Measurements from ENCODE around the gene GNB4. TPM values are rescaled to one million over a fixed set of nuclear protein-coding genes. Genes with fewer than 3 reads are reported as not detected.

GNB4 gene
- total and polyA plus RNA-seq, 9 of the 15 experiments (the other 6 are each of a cell fraction or from before 2014, with no cell fraction given): 6.8 to 36.7 (median 21.4) TPM

- Histone ChIP-seq H3K27me3 (ENCODE audit: control insufficient read depth in 2 of 2, insufficient read depth in 2 of 2, low read length in 2 of 2) (no peaks in the 10 kb centered on the region), H3K4me3 (no peak overlapping the region), H4K20me1 (replicated peaks; ENCODE audit: control insufficient read depth, insufficient read depth, low read length) (no peaks in the 10 kb centered on the region), H3K9ac (ENCODE audit: insufficient read depth in 1 of 2, low read depth in 2 of 2, low read length in 2 of 2) (no peak overlapping the region), H2AFZ (ENCODE audit: low read depth, low read length) (no peak overlapping the region), H3K79me2 (ENCODE audit: control insufficient read depth, insufficient read depth, low read length) (no peaks in the 10 kb centered on the region), H3K4me1 (replicated peaks in 1 of 2; ENCODE audit: control insufficient read depth in 2 of 2, insufficient read depth in 2 of 2, low read length in 2 of 2) (no peaks in the 10 kb centered on the region; a peak in 1 of 5 replicates), H3K9me3 (replicated peaks; ENCODE audit: control insufficient read depth, insufficient read depth, low read depth, low read length) (peaks cover 6% of the 10 kb centered on the region; the same call in 1 of the 2 replicates), H3K36me3 (ENCODE audit: control insufficient read depth, insufficient read depth, low read length) (no peaks in the 10 kb centered on the region), H3K27ac (ENCODE audit: extremely low read depth, low read depth, low read length) (no peak overlapping the region), H3K9me1 (ENCODE audit: control insufficient read depth, insufficient read depth, low read length) (no peaks in the 10 kb centered on the region), H3K4me2 (ENCODE audit: insufficient read depth, low read length) (no peak overlapping the region)
- in situ Hi-C loops (cut with MboI) (no loop called here), intact Hi-C loops (cut with micrococcal nuclease) (no loop called here)
- no peak for DNase-seq (ENCODE audit: extremely low read depth in 1 of 4, low spot score in 3 of 4)
- ChIA-PET CTCF (ENCODE audit: low intra/inter-chr PET ratio) (no interaction called here), POLR2A (no interaction called here)
- BruUV-seq (replicated peaks): no TSS peak
- FAIRE-seq: no peak
- ATAC-seq: no peak
- TF ChIP-seq HDAC1 (IDR thresholded peaks at IDR 0.05) (no peak), HIVEP1 (CRISPR knock-in tag; IDR thresholded peaks at IDR 0.05) (no peak), JUN (IDR thresholded peaks at IDR 0.05; ENCODE audit: borderline replicate concordance, low read depth, low read length) (no peak), JUN (CRISPR knock-in tag; IDR thresholded peaks at IDR 0.05; ENCODE audit: borderline replicate concordance) (no peak), ZNF584 (CRISPR knock-in tag; IDR thresholded peaks at IDR 0.05; ENCODE audit: low read depth) (no peak), TCF3 (CRISPR knock-in tag; IDR thresholded peaks at IDR 0.05) (no peak), POLR2A (conservative IDR thresholded peaks at IDR 0.05) (no peak), HDAC3 (IDR thresholded peaks at IDR 0.05; ENCODE audit: borderline replicate concordance, partially characterized antibody) (no peak), ZNF280A (IDR thresholded peaks at IDR 0.05; ENCODE audit: low read depth, partially characterized antibody) (peak; percentile 62), BMI1 (IDR thresholded peaks at IDR 0.05; ENCODE audit: low read length) (no peak), TAF7 (tag; IDR thresholded peaks at IDR 0.05) (no peak), FOXK2 (conservative IDR thresholded peaks at IDR 0.05 in 1 of 2, IDR thresholded peaks at IDR 0.05 in 1 of 2; ENCODE audit: low read depth in 2 of 2) (no peak), CBX5 (IDR thresholded peaks at IDR 0.05; ENCODE audit: borderline replicate concordance, low read depth) (0 out of 2 replicates have a peak, but pooled peaks have one; percentile 59), CBX3 (IDR thresholded peaks at IDR 0.05; ENCODE audit: borderline replicate concordance in 1 of 2, low read length in 2 of 2) (peak in 1 of 2 experiments; percentile 54; a peak in 1 of 3 replicates), MTF1 (CRISPR knock-in tag; IDR thresholded peaks at IDR 0.05; ENCODE audit: borderline replicate concordance) (no peak), TRIM28 (IDR thresholded peaks at IDR 0.05) (peak; percentile 70; the same call in 1 of the 2 replicates), SMC3 (conservative IDR thresholded peaks at IDR 0.05; ENCODE audit: insufficient read depth, low read depth, low read length) (no peak), ATF3 (IDR thresholded peaks at IDR 0.05) (no peak), ATF3 (CRISPR knock-in tag; conservative IDR thresholded peaks at IDR 0.05) (no peak), NFE2L1 (tag; IDR thresholded peaks at IDR 0.05; ENCODE audit: borderline replicate concordance, low read depth) (no peak), NBN (IDR thresholded peaks at IDR 0.05; ENCODE audit: low read depth) (no peak)
- TF ChIP-seq, protein P1, sequence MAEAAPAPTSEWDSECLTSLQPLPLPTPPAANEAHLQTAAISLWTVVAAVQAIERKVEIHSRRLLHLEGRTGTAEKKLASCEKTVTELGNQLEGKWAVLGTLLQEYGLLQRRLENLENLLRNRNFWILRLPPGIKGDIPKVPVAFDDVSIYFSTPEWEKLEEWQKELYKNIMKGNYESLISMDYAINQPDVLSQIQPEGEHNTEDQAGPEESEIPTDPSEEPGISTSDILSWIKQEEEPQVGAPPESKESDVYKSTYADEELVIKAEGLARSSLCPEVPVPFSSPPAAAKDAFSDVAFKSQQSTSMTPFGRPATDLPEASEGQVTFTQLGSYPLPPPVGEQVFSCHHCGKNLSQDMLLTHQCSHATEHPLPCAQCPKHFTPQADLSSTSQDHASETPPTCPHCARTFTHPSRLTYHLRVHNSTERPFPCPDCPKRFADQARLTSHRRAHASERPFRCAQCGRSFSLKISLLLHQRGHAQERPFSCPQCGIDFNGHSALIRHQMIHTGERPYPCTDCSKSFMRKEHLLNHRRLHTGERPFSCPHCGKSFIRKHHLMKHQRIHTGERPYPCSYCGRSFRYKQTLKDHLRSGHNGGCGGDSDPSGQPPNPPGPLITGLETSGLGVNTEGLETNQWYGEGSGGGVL (CRISPR knock-in tag; IDR thresholded peaks at IDR 0.05): no peak
Observed at GRCh38 chr3:179495483-179495882, 44.2 kb upstream of the GNB4 start.

Measured in K562 (cell line).